ENCODE measurements around the gene XYLB.

XYLB gene

DNA sequence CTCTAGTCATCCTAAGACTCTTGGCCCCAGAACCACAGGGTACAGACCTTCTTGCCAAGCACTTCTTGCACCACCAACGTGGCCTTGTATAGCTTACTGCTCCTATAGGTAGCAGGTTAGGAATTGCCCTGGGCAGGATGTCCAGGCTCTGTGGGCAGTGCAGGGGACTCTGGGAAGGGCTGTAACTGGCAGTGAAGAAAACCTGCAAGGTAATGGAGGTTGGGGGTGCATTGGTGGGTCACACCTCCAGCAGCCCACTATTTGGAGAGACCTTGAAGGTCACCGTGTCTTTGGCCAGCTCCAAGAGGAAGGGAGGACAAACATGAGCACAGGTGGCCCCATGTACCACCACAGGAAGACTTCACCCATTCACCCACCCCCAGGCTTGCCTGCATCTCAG, 21.3 kb upstream of the XYLB start:
- DNase-seq = no peak

DNA sequence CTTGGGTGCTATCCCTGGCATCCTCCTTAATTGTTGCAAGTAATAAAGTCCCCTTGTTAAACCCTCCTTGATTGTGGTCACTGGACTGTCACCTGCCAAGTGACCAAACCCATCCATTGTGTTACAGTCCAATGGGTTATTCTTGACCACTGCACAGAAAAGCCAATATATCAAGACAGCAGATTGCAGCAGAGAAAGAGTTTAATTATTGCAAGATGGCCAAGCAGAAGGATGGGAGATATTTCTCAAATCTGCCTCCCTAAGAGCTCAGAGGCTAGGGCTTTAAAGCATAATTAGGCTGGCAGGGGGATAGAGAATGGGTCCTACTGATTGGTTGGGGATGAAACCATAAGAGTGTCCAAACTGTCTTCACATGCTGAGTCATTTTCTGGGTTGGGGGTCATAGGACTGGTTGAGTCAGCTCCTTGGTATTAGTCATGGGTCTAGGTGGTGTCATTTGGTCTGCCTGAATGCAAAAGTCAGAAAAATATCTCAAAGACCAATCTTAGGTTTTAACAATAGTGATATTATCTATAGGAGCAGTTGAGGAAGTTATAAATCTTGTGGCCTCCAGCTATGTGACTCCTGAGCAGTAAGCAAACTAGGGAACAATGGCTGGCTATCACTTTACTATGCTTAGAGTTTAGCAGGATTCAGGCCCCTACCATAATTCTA, 19.1 kb upstream of the XYLB start:
- DNase-seq = no peak

DNA sequence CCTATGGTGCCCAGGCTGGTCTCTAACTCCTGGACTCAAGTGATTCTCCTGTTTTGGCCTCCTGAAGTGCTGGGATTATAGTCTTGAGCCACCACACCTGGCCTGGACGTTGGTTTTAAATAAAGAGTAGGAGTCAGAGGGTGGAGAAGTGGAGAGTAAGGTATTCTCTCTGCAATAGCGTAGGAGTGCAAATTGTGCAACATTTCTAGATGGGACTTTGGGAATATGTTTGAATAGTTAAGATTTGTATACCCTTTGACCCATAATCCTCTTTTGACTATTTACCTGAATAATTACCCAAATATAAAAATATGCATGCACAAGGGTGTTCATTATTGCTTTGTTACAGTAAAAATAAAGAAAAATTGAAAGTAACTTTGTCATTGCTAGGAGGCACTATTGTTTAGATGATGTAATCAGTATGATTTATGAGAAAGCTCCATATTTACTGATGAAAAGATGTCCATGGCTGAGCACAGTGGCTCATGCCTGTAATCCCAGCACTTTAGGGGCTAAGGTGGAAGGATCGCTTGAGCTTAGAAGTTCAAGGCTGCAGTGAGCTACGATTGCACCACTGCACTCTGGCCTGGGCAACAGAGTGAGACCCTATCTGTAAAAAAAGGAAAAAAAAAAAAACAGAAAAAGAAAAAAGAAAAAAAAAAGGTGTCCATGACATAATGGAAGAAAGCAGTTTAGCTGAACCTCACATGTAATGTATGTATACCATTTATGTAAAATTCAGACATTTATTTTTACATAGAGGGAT, 15.1 kb upstream of the XYLB start:
- no peak for DNase-seq

DNA sequence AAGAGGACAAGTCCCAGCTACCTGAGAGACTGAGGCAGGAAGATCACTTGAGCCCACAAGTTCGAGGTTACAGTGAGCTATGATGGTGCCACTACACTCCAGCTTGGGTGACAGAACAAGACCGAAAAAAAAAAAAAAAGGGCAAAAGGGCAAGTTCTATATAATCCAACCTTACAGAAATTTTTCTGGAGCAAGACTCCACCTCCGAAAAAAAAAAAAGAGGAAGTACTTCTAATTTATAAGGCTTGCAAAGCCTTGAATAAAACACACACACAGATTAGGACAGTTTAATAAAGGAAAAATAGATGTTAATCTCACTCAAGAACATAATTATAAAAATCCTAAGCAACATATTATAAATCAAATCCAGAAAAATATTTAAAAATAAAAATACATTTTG, 14.4 kb upstream of the XYLB start:
- DNase-seq = no peak

DNA sequence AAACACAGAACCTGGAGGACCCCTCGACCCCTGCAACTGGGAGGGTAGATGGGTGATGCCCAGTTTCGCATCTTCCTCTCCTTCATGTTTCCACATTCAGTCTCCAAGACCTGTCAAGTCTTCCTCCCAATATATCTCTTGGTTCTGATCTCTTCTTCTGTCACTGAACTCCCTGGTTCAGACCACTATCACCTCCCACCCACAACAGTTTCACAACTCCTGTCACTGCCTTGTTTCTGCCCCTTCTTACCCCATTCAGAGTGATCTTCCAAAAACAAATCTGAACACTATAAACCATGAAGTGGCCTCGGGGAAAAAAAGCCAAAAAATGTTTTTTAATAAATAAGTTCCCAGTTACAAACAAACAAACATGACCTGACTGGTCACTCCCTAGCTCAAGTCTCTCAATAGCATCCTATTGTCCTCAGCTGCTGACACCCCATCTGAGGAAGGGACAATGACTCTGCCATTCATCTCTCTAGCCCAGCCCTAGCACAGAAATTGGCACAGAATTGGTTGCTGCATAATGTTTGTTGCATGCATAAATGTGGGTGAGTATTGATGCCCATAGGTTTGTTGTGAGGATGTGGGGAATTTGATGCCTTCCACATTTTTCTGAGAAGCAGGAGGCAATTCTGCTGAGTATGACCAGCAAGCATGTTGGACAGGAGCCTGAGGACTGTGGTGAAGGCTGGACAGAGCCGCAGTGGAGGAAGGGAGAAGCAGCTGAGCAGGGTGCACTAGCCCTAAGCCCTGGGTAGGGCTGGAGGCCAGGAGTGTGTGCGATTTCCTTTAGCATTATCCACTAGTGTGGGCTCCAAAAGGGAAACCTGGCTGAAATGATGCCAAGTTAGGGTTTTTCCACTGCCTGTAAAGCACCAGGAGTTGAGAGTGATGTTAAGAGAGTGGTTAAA, 12.2 kb upstream of the XYLB start:
- DNase-seq = no peak

DNA sequence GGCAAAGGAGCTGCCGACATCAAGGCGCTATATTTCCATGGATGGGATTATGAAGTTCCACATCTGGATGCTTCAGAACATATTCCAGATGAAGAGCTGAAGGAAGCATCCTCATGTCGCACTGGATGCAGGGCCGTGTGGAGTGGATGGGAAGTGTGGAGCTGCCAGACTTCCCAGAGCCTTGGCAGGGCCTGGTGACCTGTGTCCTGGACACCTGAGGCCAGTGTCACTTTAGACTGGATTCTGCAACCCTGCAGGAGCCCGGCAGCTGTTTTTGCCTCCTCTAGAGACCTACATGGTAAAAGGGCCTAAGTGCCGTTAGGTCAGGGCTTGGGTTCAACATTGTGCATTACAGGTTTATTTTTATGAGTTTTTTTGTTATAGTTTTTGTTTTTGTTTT, 11.3 kb upstream of the XYLB start:
- no peak for DNase-seq

DNA sequence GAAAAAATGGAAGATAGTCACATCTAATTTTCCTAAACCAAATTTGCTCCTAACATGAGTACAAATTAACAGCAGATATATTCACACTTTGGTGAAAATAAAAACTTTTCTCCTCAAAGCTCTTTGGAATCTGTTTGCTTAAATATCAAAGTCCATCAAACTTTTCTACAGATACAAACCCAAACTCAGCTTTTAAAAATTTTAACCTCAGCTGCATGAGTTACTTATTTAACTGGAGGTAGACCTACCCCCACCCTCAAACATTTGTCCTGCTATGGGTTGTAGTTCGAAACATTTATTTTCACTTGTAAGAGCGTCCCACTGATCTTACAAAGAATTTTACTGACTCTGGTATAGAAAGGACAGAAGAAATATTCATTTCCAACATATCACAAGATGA, 8.9 kb upstream of the XYLB start:
- no peak for DNase-seq

DNA sequence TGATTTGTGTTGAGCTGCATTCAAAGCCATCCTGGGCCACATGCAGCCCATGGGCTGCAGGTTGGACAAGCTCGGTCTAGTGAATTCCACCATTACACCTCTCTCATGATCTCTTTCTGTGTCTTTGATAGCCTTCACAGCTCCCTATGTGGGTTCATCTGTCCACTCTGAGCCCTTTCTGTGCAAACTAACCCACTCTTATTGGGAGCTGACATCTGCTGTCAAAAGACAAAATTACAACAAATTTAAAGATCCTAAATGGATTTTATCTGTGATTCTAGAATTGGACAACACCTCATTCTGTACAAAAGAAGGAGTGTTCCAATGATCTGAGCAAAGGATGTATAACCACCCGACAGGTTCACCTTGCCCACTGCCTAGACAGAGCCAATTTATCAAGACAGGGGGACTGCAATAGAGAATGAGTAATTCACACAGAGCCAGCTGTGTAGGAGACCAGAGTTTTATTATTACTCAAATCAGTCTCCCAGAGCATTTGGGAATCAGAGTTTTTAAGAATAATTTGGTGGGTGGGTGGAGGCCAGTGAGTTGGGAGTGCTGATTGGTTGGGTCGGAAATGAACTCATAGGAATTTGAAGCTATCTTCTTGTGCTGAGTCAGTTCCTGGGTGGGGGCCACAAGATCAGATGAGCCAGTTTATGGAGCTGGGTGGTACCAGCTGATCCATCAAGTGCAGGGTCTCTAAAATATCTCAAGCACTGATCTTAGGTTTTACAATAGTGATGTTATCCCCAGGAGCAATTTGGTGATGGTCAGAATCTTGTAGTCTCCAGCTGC, 2.6 kb upstream of the XYLB start:
- DNase-seq = no peak

DNA sequence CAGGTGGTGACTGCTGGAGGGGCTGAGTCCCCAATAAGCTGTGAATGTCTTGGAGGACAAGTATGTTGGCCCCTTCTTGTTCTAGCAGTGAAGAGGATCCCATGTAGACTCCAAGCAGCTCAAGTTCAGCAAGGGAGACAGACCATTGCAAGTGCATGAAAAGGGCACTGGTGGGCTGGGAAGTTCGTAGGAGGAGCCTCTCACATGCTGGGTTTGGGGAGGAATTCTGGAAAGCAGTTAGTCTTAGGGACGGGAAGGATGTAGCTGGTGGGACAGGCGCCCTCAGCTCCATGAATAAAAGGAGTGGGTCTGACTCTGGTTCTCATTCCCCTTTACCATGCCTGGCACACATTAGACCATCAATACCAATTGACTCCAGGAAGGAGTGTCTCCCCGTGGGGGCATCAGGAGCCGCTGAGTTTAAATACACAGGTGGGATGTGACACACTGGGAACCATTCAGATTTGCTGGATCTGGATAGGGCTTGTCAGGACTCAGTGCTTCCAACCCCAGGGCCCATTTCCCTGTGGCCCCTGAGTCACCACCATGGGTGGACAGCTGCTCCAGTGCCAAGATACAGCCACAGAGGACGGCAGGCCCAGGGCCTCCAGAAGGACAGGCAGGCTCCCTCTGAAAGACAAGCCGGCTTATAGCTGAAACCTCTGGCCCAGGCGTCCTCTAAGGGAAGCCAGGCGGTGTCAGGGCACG, 552 bp upstream of the XYLB start:
- no peak for DNase-seq

DNA sequence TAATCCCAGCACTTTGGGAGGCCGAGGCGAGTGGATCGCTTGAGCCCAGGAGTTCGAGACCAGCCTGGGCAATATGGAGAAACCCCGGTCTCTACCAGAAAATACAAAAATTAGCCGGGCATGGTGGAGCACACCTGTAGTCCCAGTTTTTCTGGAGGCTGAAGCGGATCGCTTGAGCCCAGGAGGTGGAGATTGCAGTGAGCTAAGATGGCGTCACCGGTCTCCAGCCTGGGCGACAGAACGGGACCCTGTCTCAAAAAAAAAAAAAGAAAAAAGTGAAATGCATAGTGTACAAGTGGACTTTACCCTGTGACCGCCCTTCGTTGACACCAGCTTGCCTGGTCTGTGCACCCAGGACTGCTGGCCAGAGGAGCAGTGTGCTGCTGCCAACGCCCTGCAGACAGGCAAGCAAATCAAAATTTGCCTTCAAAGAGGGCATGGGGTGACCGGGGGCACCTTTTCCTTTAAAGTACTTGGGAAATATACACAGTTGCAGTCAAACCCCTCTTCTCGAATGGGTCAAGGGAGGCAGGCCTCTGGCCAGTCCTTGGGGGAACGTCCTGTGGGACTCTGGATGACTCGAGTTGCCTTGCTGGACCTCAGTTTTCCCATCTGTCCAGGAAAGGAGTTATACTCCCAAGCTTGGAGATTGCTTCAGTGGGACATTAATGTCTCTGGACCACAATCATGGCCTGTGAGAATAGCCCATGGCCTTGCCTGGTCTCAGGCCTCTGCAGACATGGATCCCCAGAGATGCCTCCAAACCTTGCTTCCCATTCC, 1.0 kb downstream of the XYLB start:
- no peak for DNase-seq

DNA sequence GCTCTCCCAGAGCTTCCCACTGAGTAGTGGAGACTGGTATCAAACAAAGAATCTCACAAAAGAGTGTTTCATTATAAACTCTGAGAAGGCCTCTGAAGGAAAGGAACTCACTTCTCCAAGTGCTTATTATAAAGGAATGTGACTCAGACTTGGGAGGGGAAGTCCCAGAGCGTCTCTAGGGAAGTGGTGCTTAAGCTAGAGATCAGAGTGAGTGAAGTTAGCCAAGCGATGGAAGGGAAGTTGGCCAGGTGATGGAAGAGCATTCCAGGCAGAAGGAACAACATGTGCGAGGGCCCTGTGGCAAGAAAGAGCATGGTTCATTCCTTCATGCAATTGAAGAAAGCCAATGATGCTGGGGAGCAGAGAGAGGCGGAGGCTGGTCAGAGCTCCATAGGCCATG, 2.3 kb downstream of the XYLB start:
- DNase-seq = no peak

DNA sequence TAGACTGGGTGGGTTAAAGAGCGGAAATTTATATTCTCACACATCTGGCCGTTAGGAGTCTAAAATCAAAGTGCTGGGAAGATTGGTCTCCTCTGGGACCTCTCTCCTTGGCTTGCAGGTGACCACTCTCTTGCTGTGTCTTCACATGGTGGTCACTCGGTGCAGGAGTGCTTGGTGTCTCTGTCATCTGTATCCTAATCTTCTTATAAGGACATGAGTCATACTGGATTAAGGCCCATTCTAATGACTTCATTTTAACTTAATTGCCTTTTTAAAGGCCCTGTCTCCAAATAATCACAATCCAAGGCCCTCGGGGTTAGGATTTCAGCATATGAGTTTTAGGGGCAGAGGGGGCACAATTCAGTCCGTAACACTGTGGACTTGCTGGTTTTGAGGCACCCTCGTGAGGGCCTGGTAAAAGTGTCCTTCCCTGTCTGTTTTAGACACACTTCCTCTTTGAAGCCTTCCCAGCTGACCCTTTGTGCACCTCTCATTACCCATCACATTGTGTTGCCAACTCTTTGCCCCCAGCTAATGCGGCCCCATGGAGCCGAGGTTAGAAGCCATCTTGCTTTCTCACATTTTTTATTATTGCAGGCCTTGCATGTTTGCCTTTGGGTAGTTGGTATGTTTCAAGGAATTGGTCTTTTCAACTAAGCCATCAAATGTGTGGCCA, 3.2 kb downstream of the XYLB start:
- no peak for DNase-seq

DNA sequence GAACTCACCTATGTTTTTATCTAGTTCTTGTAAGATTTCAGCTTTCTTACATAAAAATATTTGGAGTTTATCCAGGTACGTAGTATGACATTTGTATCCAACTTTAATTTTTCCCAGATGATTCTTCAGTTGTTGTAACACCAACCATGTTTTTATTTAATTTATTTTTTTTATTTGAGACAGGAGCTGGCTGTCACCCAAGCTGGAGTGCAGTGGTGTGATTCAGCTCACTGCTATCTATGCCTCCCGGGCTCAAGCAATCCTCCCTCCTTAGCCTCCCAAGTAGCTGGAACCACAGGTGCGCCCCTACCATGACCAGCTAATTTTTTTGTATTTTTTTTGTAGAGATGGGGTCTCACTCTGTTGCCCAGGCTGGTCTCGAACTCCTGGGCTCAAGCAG, 6.6 kb downstream of the XYLB start:
- no peak for DNase-seq

DNA sequence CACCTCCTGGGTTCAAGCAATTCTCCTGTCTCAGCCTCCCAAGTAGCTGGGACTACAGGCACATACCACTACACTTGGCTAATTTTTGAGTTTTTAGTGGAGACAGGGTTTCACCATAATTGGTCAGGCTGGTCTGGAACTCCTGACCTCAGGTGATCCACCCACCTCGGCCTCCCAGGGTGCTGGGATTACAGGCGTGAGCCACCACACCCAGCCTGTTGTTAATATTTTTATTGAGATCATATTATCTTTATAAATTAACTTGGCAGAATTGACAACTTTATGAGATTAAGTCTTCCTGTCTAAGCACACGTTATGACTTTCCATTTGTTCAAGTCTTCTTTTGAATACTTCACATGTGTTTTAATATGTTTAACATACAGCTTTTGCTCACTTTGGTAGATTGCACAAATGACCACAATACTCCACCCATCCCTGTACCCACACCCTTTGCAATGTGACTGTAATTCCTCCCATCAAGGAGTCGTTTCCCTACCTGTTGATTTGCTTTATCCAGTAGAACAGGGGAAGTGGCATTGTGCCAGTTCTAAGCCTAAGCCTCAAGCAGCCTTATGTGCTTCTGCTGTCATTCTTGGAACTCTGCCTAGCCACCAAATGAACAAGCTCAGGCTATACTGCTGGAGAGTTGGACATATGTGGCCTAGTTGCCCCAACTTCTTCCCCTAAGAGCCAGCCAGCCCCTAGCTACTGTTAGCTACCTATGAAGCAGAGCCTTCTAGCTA, 8.2 kb downstream of the XYLB start:
- no peak for DNase-seq

DNA sequence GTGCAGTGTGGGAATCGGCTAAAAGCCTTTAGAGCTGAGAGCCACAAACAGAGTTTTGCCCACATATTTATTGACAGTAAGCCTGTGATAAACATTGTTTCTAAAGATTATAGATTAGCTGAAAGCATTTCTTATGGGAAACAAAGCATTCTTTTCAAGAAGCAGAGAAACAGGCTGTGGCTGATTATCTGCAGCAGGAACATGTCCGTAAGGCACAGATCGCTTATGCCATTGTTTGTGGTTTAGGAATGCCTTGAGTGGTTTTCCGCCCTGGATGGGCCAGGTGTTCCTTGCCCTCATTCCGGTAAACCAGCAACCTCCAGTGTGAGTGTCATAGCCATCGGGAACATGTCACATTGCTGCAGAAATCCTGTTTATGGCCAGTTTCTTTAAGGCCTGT, 12.5 kb downstream of the XYLB start:
- DNase-seq = no peak

DNA sequence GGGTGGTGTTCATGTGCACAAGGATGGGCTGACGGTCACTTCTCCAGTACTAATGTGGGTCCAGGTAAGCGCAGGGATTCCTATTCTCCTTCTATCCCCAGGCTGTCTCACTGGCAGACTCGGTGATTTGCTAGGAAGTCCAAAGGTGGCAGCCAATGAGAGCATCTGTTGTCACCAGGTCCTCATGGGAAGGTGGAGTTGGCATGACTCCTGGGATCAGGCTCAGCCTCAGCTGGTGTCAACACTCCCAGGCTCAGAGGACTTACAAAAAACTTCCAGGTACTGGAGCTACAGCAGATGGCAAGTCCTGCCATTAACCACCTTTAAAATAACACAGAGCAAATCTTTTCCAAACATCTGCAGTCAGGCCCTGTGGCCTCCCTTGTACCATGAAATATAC, 13.8 kb downstream of the XYLB start:
- no peak for DNase-seq

DNA sequence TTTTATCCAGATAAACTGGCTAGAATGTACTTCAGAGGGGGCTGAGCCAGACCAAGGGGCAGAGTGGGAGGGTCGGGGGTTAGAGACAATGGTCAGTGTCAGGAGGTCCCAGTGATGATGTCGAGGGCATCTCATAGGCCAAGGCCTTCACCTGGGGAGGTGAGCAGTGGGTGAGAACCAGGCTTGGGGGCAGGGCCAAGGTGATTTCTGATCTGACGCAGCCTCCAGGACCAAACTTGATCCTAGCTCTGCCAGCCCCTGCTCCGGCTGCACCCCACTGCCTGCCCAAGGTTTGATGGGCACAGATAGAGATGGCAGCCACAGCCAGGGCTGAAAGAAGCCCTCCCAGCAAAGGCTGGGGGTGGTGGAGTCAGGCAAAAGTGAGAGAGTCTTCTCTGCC, 14.9 kb downstream of the XYLB start:
- DNase-seq = no peak

DNA sequence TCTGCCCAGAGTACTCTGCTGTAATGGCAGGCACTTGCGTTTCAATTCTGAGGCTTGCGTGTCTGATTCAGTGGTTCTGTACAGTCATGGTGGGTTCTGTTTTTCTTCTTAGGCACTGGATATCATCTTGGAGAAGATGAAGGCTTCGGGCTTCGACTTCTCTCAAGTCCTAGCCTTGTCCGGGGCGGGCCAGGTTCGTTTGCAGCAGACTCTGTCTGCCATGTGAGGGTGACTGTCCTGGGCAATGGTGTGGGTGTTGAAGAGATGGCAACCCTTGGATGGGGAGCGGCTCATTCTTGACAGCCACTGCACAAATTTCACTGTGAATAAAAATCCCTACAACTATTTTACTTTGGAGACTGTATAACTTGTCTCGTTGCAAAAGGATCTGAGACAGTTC, 16.2 kb downstream of the XYLB start:
- DNase-seq = no peak

DNA sequence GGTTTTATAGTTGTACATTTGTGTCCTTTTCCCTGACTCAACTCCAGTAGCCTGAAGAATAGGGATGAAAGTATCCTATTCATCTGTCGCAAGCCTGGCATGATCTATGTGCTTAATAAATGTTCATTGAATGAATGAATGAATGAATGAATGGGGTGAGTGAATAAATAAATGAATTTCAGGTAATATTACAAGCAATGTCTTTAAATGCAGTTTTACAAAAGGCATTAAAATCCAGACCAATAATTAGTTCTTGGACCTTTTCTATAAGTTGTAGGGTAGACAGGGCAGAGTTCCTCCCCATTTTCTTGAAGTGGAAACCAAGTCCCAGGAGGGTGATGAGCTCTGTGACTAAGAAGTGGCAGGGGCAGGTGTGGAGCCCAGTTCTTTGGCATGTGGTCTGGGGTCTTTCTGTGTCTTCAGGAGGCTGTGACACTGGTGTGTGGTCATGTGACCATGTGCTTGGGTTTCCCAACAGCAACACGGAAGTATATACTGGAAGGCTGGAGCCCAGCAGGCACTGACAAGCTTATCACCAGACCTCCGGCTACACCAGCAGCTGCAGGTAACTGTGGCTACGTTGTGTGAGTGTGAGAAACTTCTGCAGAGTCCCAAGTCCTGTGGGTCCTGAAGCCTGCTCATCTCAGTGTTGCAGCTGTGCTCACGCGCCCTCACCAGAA, 18.3 kb downstream of the XYLB start:
- no peak for DNase-seq

All from activated T-cell treated with anti-CD3 and anti-CD28 coated beads for 4 hours (primary cell).